Omental fat pad (tissue), 4 donors: Measurements from ENCODE around the gene SIL1. TPM values are rescaled to one million over a fixed set of nuclear protein-coding genes. Genes with fewer than 3 reads are reported as not detected.

ENCODE experiments used
- ATAC-seq: fragments of 150-250 bp; one replicate; pipeline ENCODE4 v1.9.1; 2016; ENCODE audit warnings: mild to moderate bottlenecking, moderate library complexity; ENCODE audit not compliant: low FRiP score
- DNase-seq: peaks from one replicate; pipeline ENCODE4 v3.0.0-alpha.2; 2019; ENCODE audit warnings: low spot score
- CTCF ChIP-seq, 3 donors: fragments of 450-650 bp; IDR thresholded peaks; one replicate each; pipeline ENCODE4 v1.5.1; 2016 to 2017; ENCODE audit warnings: antibody characterized with exemption in 3 of 3, mild to moderate bottlenecking in 3 of 3, moderate library complexity in 2 of 3
- total RNA-seq, 4 donors: library from RNA; depleted of rRNA; stranded (reverse); fragments of >200 nt; gene quantifications; one replicate each; pipeline ENCODE4 v1.1.0, GENCODE V29; 2016

The SIL1 gene
- total RNA-seq, 4 donors from 2014 or later = 34.7 to 66.0 (median 38.9) TPM

GRCh38 chr5:138912093-138912492 lies 286.1 kb downstream of the SIL1 start:
- TF ChIP-seq CTCF (IDR thresholded peaks at IDR 0.05) = no peak
- DNase-seq = no peak

GRCh38 chr5:138911441-138911840 lies 286.7 kb downstream of the SIL1 start:
- no peak for DNase-seq
- ATAC-seq = no peak
- no peak for TF ChIP-seq CTCF (IDR thresholded peaks at IDR 0.05)

More at GRCh38 chr5:138912093-138912492, 286.1 kb downstream of the SIL1 start:
- no peak for ATAC-seq

GRCh38 chr5:138910546-138911185 lies 287.5 kb downstream of the SIL1 start:
- DNase-seq = no peak
- ATAC-seq = no peak
- no peak for TF ChIP-seq CTCF (IDR thresholded peaks at IDR 0.05)

GRCh38 chr5:138909734-138910133 lies 288.4 kb downstream of the SIL1 start:
- no peak for TF ChIP-seq CTCF (IDR thresholded peaks at IDR 0.05)
- no peak for ATAC-seq

GRCh38 chr5:138905541-138905940 lies 292.6 kb downstream of the SIL1 start:
- TF ChIP-seq CTCF (IDR thresholded peaks at IDR 0.05) = no peak
- DNase-seq (no peak), ATAC-seq (no peak)

More at GRCh38 chr5:138909734-138910133, 288.4 kb downstream of the SIL1 start:
- DNase-seq = no peak

- DNase-seq = no peak
- no peak for TF ChIP-seq CTCF (IDR thresholded peaks at IDR 0.05)
- no peak for ATAC-seq
Measured at GRCh38 chr5:138903130-138903775, 294.9 kb downstream of the SIL1 start.

GRCh38 chr5:138901716-138902115 lies 296.5 kb downstream of the SIL1 start:
- TF ChIP-seq CTCF (IDR thresholded peaks at IDR 0.05) = no peak
- ATAC-seq = no peak
- no peak for DNase-seq
